ENCODE data around the gene EEF2.
"Not testable (repeated sequence)": the region's sequence is repeated elsewhere in the genome, so short reads cannot be mapped to it uniquely, and the experiment has no call there.

The EEF2 gene

DNA sequence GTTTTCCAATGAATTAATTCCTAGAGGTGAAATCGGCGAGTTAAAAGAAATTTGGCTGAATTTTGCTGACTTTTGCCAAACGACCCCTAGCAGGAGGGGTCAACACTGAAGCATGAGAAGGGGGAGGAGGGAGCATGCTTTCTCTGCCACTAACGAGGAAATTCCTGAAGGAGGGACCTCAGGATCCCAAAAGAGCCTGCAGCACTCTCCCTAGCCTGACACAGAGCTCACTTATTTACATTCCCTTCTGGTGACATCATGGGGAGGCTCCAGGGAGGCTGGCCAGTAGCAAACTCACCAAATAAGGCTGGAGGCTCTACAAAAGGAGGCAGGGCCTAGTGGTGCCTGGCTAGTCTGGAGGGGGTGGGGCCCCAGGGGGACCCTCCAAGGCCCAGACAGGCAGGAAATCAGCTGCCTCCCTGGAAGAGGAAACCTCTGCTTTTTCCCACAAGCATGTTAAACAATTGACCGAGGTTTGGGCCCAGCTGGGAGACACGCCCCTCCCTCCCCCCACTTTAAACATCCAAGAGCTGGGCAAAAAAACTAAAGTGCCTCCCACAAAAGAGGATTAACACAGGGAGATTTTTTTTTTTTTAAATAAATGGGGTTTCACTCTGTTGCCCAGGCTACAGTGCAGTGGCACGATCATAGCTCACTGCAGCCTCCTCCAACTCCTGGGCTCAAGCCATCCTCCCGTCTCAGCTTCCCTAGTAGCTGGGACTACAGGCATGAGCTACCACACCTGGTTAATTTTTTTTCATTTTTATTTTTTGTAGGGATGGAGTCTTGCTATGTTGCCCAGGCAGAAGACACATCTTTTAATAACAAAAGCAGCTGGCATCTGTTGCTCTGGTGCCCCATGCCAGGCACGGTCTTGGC lies 16.5 kb downstream of the EEF2 start:
- no peak for DNase-seq

- DNase-seq, result not testable (repeated sequence)
These were observed 17.3 kb downstream of the EEF2 start for GRCh38 chr19:3967983-3968382.

DNA sequence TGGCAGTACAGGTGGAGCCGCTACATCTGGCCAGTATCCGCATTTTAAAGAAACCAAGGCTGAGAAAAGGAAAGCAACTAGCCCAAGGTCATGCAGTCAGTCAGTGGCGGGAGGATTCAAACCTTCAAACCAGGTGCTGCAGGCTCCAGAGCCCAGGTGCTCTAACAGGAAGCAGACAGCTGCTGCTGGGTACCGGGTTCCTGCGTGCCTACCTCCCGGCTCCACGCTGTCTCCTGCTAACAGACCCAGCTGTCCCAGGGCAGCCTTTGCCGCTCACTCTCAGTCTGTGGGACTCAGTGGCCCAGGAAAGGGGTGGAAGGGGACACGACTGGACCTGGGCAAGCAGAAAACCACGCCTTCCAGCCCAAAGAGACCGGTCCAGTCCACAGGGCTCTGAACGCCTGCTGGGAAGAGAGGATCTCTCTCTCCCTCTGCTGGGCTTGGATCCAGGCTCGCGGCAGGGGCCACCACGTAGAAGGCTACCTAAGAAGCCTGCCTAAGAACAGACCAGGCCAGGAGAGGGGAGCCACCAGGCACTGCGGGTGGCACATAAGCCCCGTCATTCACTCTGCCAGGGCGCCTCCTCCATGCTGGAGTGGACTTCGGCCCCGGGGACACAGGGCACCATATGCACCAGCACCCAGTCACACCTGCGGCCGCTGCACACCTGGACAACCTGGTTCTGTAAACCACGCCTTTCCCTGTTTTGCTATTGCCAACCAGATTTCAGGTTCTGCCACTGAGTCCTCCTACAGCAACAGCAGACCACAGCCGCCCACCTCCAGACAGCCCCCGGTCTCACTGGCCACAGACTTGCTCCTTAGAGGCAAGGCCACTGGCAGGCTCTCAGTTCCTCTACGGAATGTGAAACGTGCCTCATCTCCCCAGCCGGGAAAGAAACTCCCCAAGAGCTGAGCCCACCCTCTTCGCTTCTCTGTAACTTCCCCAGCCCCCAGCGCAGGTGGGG lies 18.9 kb downstream of the EEF2 start:
- DNase-seq, result no peak

DNA sequence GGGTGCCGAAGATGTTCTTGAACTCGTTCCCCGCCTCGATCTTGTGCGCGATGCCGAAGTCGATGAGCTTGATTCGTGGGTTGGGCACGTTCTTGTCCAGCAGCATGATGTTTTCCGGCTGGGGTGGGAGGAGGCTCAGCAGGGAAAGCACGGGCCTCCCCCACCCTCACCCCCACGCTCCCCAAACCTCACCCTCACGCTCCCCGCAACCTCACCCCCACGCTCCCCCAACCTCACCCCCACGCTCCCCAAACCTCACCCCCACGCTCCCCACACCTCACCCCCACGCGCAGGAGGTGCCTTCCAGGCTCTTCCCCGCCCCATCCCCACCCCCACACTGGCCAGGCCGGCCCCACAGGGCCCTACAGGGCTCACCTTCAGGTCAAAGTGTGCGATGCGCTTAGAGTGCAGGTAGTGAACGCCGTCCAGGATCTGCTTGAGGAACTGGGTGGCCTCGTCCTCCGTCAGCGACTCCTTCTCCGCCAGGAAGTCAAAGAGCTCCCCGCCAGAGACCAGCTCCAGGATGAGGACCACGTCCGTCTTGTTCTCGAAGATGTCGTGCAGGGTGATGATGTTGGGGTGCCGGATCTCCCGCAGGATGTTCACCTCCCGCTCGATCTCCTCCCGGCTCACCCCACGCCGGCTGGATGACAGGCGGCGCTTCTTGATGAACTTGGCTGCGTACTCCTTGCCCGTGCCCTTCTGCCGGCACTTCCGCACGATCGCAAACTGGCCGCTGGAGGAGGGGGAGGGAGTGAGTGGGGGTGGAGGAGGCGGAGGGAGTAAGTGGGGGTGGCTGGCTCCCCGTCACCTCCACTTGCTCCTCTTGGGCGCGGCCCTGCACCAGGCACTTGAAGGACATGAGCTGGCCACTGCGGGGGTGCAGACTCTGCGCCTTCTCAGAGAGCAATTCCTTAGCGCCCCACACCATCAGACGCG lies 20.7 kb downstream of the EEF2 start:
- DNase-seq, result no peak

DNA sequence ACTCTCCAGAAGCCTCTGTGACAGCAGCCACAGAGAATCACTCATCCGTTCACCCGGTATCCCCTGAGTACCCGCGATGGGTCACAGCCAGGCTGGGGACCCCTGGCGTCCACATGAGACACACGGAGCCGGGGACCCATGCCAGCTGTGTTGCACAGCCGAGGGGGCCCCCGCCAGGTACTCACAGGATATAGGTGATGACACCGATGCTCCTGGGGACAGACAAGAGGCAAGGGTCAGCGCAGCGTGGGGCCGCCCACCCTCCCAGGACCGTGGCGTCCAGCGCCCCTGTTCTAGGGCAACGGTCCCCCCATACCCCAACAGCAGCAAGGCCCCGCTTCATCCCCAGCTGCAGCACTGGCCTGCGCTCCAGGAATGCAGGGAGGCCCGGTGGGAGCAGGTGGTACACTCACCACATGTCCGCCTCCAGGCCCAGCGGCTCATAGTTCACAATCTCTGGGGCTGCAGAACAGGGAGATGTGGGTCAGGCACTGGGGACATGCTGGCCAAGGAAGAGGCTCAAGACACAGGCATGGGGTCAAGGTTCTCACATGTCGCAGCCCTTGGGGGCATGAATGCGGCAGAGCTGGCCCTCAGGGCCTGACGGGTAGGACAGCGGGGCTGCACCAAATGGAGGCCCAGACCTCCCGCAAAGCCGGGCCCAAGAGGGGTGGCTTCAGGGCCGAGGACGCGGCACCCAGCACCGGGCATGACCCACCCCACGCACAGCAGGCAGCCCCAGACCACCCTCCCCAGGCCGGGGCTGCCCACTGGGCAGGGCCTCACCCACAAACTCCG lies 21.6 kb downstream of the EEF2 start:
- DNase-seq, result no peak

GRCh38 chr19:3961007-3961406 lies 24.3 kb downstream of the EEF2 start:
- DNase-seq, result no peak

DNA sequence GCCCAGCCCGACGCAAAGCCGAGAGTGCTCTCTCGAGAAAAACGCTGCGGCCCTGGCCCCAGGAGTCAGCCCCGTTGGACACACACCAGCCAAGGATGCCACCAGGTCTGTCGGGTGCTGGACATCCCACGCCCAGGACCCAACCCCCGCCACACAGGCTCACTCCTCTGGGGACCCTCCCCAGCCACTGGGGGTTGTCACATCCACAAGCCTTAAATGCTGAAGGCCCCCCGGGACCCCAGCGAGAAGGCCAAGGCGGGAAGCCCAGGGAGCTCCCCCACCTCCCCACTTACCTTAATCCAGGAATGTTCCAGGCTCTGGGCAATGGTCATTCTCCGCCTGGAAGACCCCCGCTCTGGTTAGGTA lies 25.5 kb downstream of the EEF2 start:
- DNase-seq, result no peak

DNA sequence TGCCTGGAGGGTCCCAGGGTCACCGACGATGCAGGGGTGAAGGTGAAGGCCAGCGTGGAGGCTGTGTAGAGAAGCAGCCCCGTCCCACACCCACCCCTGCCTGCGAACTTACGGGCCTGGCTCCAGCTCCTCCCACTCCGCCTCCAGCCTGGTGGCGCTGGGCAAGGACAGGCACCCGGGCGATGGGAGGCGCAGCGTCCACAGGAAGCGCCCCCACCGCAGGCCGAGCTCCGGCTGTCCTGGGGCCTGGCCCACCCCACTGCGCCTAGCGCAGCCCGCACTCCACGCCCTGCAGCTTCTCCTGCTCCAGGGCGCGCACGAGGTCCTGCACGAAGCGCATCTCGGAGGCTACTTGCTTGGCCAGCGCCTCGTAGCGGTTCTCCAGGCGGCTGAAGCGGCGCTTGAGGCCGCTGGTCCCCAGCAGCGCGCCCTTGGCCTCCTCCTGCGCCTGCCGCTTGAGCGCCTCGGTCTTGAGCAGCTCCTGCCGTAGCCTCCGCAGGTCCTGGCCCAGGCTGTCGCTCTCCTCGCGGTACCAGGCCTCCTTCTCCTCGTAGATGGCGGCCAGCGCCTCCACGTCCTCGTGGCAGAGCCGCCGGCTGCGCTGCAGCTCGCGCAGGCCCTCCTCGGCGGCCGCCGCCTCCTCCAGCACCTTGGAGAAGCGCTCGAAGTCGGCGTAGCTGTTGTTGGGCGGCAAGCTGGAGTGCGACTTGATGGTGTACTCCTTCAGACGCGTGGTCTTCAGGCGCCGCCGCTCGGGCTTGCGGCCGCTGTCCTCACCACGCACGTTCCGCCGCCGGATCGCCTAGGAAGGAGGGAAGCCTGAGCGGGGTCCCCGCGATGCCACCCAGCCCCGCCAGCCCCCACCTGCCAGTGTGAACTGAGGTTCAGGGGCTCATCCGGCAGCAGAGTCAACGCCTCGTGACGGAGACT lies 26.2 kb downstream of the EEF2 start:
- DNase-seq, result no peak

DNA sequence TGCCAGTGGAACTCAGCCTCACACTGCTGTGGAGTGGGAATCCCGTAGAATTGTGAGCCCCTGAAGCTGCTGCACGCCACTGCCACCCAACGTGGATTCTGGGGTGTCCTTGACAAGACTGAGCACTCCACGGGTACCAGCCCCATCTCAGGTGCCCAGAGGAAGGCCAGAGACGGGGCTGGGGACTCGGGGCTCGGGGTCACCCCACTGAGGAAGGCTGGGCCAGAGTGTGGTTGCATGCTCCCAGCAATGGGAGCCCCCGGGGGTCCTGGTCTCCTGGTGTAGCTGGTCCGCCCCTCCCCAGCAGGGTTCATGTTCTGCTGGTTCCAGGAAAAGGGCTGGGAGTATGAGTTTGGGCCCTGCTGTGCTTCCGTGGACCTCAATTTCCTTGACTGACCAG lies 29.6 kb downstream of the EEF2 start:
- no peak for DNase-seq

DNA sequence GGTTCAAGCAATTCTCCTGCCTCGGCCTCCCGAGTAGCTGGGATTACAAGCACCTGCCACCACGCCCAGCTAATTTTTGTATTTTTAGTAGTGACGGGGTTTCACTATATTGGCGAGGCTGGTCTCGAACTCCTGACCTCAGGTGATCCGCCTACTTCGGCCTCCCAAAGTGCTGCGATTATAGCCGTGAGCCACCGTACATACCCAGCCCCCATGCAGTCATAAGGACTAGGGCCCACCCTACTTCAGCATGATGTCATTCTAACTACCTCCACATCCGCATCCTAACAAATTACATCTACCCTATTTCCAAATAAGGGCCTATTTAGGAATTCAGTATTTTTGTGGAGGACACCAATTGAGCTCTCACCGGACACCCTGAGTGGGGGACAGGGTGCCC lies 30.0 kb downstream of the EEF2 start:
- DNase-seq, result not testable (repeated sequence)

DNA sequence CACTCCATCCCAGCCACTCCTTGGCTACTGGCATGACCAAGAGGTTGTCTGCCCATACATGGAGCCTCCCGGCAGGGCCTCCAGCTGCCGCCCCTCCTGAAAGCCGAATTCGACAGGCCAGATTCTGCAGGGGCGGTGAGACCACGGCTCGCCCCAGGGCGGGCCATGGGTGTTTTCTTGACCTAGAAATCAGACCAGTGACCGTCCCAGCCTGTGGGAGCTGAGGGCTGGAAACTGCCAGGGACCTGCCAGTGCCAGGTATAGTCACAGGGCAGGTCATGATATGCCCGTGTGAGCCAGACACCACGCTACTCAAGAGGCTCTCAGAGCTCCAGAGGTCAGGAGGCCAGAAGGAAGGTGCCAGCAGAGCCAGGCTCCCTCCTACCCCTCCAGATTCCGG lies 31.2 kb downstream of the EEF2 start:
- DNase-seq, result no peak

DNA sequence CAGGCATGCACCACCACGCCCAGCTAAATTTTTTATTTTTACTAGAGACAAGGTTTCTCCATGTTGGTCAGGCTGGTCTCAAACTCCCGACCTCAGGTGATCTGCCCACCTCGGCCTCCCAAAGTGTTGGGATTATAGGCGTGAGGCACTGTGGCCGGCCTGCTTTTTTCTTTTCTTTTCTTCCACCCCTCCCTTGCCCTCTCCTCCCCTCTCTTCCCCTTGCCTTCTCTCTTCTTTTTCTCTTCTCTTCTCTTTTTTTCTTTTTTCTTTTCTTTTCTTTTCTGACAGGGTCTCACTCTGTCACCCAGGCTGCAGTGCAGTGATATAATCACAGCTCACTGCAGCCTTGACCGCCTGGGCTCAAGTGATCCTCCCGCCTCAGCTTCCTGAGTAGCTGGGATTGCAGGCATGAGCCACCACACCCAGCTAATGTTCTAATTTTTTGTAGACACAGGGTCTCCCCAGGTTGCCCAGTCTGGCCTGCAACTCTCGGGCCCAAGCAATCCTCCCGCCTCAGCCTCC lies 32.4 kb downstream of the EEF2 start:
- not testable (repeated sequence) for DNase-seq

DNA sequence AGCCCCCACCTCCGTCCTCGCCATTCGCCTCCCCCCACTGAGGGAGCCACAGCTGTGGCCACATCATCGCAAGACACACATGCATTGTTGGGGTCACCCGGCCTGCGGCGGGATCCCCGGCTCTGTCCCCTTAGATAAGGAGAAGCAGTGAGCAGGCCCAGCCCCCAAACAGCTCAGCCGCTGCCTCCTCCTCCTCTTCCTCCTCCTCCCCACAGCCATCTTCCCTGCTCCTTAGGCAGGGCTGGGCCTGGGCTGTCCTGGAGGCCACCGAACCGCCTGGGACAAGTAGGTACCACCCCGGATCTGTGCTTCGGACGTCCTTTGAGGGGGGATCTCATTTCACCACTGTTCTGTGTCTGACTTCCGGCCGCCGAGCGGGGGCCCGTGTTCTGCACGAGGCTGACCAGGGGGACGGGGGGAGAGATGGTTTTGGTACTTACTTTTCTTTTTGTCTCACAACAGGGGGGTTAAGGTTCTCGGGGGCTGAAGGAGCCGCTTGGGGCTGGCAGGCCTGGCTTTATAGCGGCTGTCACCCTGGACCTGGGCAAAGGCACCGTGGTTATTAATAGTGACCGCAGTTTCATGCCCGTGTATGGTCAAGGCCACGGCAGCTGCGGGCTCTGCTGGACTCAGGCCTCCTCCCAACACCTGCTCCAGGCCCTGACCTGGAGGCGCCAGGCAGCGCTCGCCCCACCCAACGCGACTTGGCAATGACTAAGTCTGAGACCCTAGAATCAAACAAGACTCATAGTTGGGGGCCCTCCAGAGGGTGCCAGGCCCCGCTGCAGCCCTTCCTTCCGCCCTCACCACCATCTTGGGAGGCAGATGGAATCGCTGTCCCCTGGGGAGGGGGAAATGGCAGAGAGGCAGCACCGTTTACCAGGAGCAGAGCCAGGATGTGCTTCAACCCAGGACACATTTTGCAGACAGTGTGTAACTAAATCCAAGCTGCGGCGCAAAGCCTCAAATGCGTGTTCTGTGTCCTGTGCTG lies 34.1 kb downstream of the EEF2 start:
- no peak for DNase-seq

GRCh38 chr19:3949997-3950859 lies 35.0 kb downstream of the EEF2 start:
- DNase-seq, result no peak

DNA sequence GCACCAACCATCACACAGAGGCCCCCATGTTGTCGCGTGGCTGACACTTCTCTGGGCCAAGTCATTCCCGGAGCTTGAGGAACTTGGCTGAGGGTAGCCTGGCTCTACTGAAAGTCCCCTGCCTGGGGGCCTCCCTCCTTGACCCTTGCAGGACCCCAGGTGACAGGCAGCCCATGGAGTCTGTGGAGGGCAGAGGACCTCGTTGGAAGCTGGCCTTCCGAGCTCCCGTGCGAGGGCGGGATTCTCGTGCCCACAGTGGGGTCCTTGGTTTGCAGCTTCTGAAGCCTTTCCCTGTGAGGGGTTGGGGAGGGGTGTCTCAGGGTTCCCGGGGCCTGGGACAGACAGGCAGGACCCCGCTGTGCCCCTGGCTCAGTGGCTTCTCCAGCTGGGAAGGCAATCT lies 36.0 kb downstream of the EEF2 start:
- no peak for DNase-seq

DNA sequence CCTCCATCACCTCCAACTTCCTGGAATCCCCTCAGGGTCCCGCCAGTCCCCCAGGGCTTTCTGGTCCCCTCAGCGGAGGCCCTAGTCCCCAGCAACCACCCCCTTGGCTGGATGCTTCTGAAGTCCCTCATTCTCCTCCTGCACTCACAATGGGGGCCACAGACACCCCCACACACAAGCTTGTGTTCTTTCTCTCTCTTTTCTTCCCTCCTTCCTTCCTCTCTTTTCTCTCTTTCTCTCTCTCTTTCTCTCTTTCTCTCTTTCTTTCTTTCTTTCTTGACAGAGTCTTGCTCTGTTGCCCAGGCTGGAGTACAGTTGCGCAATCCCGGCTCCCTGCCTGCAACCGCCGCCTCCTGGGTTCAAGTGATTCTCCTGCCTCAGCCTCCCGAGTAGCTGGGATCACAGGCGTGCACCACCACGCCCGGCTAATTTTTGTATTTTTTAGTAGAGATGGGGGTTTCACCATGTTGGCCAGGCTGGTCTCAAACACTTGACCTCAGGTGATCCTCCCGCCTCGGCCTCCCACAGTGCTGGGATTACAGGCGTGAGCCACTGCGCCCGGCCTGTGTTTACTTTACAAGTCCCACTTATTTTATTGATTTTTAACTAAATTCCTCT lies 37.8 kb downstream of the EEF2 start:
- DNase-seq, result not testable (repeated sequence)

DNA sequence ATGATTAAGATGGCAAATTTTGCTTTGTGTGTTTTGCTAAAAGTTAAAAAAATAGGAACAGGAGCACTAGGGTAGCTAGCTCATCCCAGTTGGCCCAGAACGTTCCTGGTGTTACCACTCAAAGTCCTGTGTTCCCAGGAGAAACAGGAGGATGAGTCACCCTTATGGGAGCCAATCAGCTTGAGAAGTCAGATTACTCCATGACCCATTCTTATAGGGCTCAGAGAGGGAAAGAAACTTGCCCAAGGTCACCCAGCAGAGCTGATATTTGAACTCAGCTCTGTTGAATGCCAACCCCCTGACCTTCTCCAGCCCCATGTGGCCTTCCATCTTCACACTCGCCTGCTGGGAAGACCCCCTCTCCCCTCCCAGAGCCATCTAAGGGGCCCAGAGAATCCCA lies 39.4 kb downstream of the EEF2 start:
- DNase-seq, result no peak

Measured in activated effector memory CD4-positive, alpha-beta T cell treated with anti-CD3 and anti-CD28 coated beads, Interleukin-2, amount 50 U/mL, for 16 hours (primary cell).